ENCODE measurements around the gene RAMAC.
"Not testable (repeated sequence)": the region's sequence is repeated elsewhere in the genome, so short reads cannot be mapped to it uniquely, and the experiment has no call there.

The RAMAC gene

GRCh38 chr15:83016906-83017305, 30.9 kb downstream of the RAMAC start:
- no peak for DNase-seq

GRCh38 chr15:83018436-83018835, 32.4 kb downstream of the RAMAC start:
- no peak for DNase-seq

GRCh38 chr15:83030021-83030420, 44.0 kb downstream of the RAMAC start:
- no peak for DNase-seq

- DNase-seq: not testable (repeated sequence)
Measured at GRCh38 chr15:83031234-83031633, 45.2 kb downstream of the RAMAC start.

- DNase-seq: no peak
Measured at GRCh38 chr15:83036253-83036652, 50.2 kb downstream of the RAMAC start.

GRCh38 chr15:83039206-83039605, 53.2 kb downstream of the RAMAC start:
- no peak for DNase-seq
